ENCODE results near the gene ZNF580.

- no peak for TF ChIP-seq EZH2 (IDR thresholded peaks at IDR 0.05; ENCODE audit: borderline replicate concordance, low read depth, low read length)
- no peak for TF ChIP-seq ZNF586 (CRISPR knock-in tag; conservative IDR thresholded peaks at IDR 0.05)
- TF ChIP-seq EGR1 (conservative IDR thresholded peaks at IDR 0.05), result no peak
- no peak for TF ChIP-seq ZNF707 (CRISPR knock-in tag; conservative IDR thresholded peaks at IDR 0.05)
- no peak for TF ChIP-seq CTCF (IDR thresholded peaks at IDR 0.05 in 2 of 3, conservative IDR thresholded peaks at IDR 0.05 in 1 of 3; ENCODE audit: insufficient read depth in 2 of 3, low read depth in 1 of 3, low read length in 3 of 3)
- TF ChIP-seq SP1 (CRISPR knock-in tag; IDR thresholded peaks at IDR 0.05), result no peak
- TF ChIP-seq ZNF311 (CRISPR knock-in tag; IDR thresholded peaks at IDR 0.05), result no peak
- no peak for TF ChIP-seq BCL6 (CRISPR knock-in tag; IDR thresholded peaks at IDR 0.05)
- TF ChIP-seq ZBTB43 (CRISPR knock-in tag; IDR thresholded peaks at IDR 0.05), result no peak
- no peak for TF ChIP-seq CREM (IDR thresholded peaks at IDR 0.05; ENCODE audit: low read depth)
- no peak for TF ChIP-seq ZNF12 (CRISPR knock-in tag; IDR thresholded peaks at IDR 0.05)
- TF ChIP-seq RFX7 (CRISPR knock-in tag; IDR thresholded peaks at IDR 0.05), result no peak
- no peak for TF ChIP-seq GATAD2B (IDR thresholded peaks at IDR 0.05; ENCODE audit: borderline replicate concordance)
These were observed 25.9 kb upstream of the ZNF580 start for GRCh38 chr19:55614711-55615542.
